Kidney (tissue), 14 donors: ENCODE results near the gene CORO1C. TPM values are rescaled to one million over a fixed set of nuclear protein-coding genes. Genes with fewer than 3 reads are reported as not detected.

ENCODE experiments used
- DNase-seq, 5 donors: peaks; one replicate each; pipeline ENCODE4 v3.0.0-alpha.2; 2013 to 2020
- FAIRE-seq: peaks from 2 replicates; lab custom pipeline; 2012; peaks lifted over from hg19 to GRCh38; lab: Jason Lieb, UNC
- H3K27ac ChIP-seq, 2 donors: one replicate each; pipeline ENCODE4 v1.7.0; 2013; ENCODE audit warnings: low read depth in 2 of 2, low read length in 2 of 2, inconsistent platforms in 1 of 2
- H3K27me3 ChIP-seq: one replicate; pipeline ENCODE4 v1.7.1; 2013; ENCODE audit warnings: low read length, inconsistent platforms; ENCODE audit not compliant: control insufficient read depth, insufficient read depth
- H3K36me3 ChIP-seq, 3 donors: one replicate each; pipeline versions ENCODE4 v1.7.0 to v1.7.1; 2013; ENCODE audit warnings: low read length in 3 of 3, control low read depth in 1 of 3, inconsistent platforms in 1 of 3; ENCODE audit not compliant: insufficient read depth in 3 of 3, control insufficient read depth in 2 of 3
- H3K4me1 ChIP-seq, 3 donors: one replicate each; pipeline versions ENCODE4 v1.7.0 to v1.7.1; 2013; ENCODE audit warnings: low read length in 3 of 3, inconsistent platforms in 1 of 3, low read depth in 1 of 3; ENCODE audit not compliant: control insufficient read depth in 2 of 3, insufficient read depth in 2 of 3
- H3K4me3 ChIP-seq, 3 donors: one replicate each; pipeline versions ENCODE4 v1.7.0 to v1.8.1; 2013; ENCODE audit warnings: low read length in 3 of 3, control low read depth in 1 of 3, inconsistent platforms in 1 of 3
- H3K9ac ChIP-seq, 3 donors: one replicate each; pipeline versions ENCODE4 v1.7.0 to v1.7.1; 2013; ENCODE audit warnings: low read length in 3 of 3, control low read depth in 1 of 3, inconsistent platforms in 1 of 3
- H3K9me3 ChIP-seq, 3 donors: one replicate each; pipeline versions ENCODE4 v1.7.0 to v1.7.1; 2013; ENCODE audit warnings: low read length in 3 of 3, control low read depth in 1 of 3, inconsistent platforms in 1 of 3; ENCODE audit not compliant: control insufficient read depth in 2 of 3, insufficient read depth in 1 of 3
- CTCF ChIP-seq: IDR thresholded peaks from 3 replicates; pipeline ENCODE4 v1.5.1; 2012; ENCODE audit warnings: mild to moderate bottlenecking, moderate library complexity, borderline replicate concordance; ENCODE audit not compliant: insufficient read depth; ENCODE audit errors: extremely low read depth
- intact Hi-C: fragments of 100-400 bp; cut with DNase I; formaldehyde crosslinking; loops from one replicate; pipeline ENCODE4 v1.11.1; 2022
- polyA plus RNA-seq: library from polyadenylated mRNA; stranded (reverse); fragments of 350-450 nt; fragmentation: Illumina TruSeq; extraction: RNeasy Lipid Tissue Mini Kit (QIAGEN cat#74804); gene quantifications from one replicate; pipeline ENCODE4 v1.2.3, GENCODE V29; 2014; ENCODE audit warnings: low read depth, low replicate concordance; ENCODE audit not compliant: insufficient read depth
- total RNA-seq: library from RNA; stranded (reverse); fragmentation: NEBNext Ultra II Directional; extraction: Animal tissue kit (Norgen Biotek cat#: 25700); gene quantifications from one replicate; pipeline ENCODE4 v1.2.1, GENCODE V29; 2021
- donor health status: control.
- donor health status: control.
- donor health status: control.
- donor health status: control.
- donor health status: control.
- donor health status: DM: yes; HTN: yes; CAD: no.
- donor health status: Normal renal cell carcinoma (clear cell type).

CORO1C gene
- total and polyA plus RNA-seq, 2 donors from 2014 or later, result 16.6 to 104 TPM

GRCh38 chr12:108747563-108747962, 16.2 kb upstream of the CORO1C start:
- H3K27ac ChIP-seq, result no peak overlapping the region
- H3K36me3 ChIP-seq, result no peaks in the 10 kb centered on the region
- no peak for TF ChIP-seq CTCF
- H3K9ac ChIP-seq, result no peak overlapping the region
- intact Hi-C loops, result no loop called here
- H3K9me3 ChIP-seq, result peaks cover 0 to 2% (median 0%) of the 10 kb centered on the region in 3 donors
- peaks cover 0 to 12% (median 0%) of the 10 kb centered on the region in 3 donors for H3K4me1 ChIP-seq
- DNase-seq, result no peak
- H3K27me3 ChIP-seq, result no peaks in the 10 kb centered on the region
- no peak overlapping the region for H3K4me3 ChIP-seq
- FAIRE-seq, result no peak

GRCh38 chr12:108745641-108746040, 14.3 kb upstream of the CORO1C start:
- Histone ChIP-seq H3K27me3 (no peaks in the 10 kb centered on the region), H3K36me3 (no peaks in the 10 kb centered on the region), H3K9ac (no peak overlapping the region), H3K27ac (no peak overlapping the region), H3K4me1 (peaks cover 0 to under 1% (median 0%) of the 10 kb centered on the region in 3 donors), H3K9me3 (peaks cover 0 to 2% (median 0%) of the 10 kb centered on the region in 3 donors), H3K4me3 (no peak overlapping the region)
- DNase-seq (no peak), FAIRE-seq (no peak)
- TF ChIP-seq CTCF, result no peak
- intact Hi-C loops, result no loop called here

GRCh38 chr12:108744021-108744897, 12.9 kb upstream of the CORO1C start:
- DNase-seq (no peak), FAIRE-seq (no peak)
- no peak for TF ChIP-seq CTCF
- no peak overlapping the region for H3K9ac ChIP-seq
- H3K36me3 ChIP-seq, result no peaks in the 10 kb centered on the region
- H3K27ac ChIP-seq, result no peak overlapping the region
- no peaks in the 10 kb centered on the region for H3K27me3 ChIP-seq
- H3K4me3 ChIP-seq, result no peak overlapping the region
- intact Hi-C loops, result no loop called here
- H3K9me3 ChIP-seq, result peaks cover 0 to 2% (median 0%) of the 10 kb centered on the region in 3 donors
- H3K4me1 ChIP-seq, result no peaks in the 10 kb centered on the region
